Measurements from ENCODE around the gene FMC1. TPM values are rescaled to one million over a fixed set of nuclear protein-coding genes. Genes with fewer than 3 reads are reported as not detected.
"Not testable (repeated sequence)": the region's sequence is repeated elsewhere in the genome, so short reads cannot be mapped to it uniquely, and the experiment has no call there.

Gene FMC1
- polyA plus RNA-seq, 5 donors: 12.4 to 17.9 (median 16.3) TPM

- no peak for DNase-seq
Measured at GRCh38 chr7:139339025-139339424, 2.1 kb upstream of the FMC1 start.

- no peak for DNase-seq
Measured at GRCh38 chr7:139339698-139340036, 1.5 kb upstream of the FMC1 start.

DNA sequence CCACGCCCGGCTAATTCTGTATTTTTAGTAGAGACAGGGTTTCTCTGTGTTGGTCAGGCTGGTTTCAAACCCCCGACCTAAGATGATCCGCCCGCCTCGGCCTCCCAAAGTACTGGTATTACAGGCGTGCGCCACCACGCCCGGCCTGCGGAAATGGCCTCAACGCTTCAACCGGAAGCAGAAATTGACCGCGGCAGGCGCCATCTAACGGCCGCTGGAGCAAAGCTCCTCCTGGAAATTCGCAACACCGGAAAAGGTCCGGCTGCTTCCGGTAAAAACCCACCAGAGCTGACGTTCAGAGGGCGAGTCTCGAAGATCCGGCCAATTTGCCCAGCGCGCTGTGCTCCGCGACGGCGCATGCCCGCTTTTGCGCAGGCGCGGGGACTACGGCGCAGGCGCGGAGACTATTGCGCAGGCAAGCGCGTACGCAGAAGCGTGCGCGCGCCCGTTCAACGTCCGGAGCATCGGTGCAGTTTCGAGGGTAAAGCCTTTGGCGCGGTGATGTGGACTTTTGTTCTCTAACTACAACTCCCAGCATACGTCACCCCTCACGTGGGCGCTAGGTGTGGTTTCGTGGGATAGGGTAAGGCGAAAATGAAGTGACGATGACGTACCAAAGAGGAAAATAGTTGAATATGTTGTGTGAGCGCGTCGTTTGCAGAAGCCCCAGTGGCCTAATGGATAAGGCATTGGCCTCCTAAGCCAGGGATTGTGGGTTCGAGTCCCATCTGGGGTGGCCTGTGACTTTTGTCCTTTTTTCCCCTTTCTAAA, 915 bp upstream of the FMC1 start:
- DNase-seq: peak; percentile 100

- DNase-seq: no peak
Measured at GRCh38 chr7:139340808-139341057, 404 bp upstream of the FMC1 start.

- no peak for DNase-seq
Measured at GRCh38 chr7:139341776-139342226, 664 bp downstream of the FMC1 start.

GRCh38 chr7:139345042-139345441, 3.9 kb downstream of the FMC1 start:
- no peak for DNase-seq

- no peak for DNase-seq
Measured at GRCh38 chr7:139351027-139351426, 9.9 kb downstream of the FMC1 start.

DNA sequence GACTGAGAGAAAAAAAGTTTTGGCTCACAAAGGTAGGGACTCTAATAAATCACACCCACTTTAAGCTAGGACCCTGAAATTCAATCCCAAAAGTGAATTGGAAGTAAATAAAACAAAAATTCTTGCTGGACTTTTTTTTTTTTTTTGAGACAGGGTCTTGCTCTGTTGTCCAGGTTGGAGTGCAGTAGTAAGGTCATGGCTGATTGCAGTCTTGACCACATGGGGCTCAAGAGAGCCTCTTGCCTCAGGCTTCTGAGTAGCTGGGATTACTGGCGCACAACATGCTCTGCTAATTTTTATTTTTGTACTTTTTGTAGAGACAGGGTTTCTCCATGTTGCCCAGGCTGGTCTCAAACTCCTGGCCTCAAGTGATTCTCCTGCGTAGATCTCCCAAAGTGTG, 13.6 kb downstream of the FMC1 start:
- DNase-seq: no peak

- no peak for DNase-seq
Measured at GRCh38 chr7:139355320-139355719, 14.2 kb downstream of the FMC1 start.

DNA sequence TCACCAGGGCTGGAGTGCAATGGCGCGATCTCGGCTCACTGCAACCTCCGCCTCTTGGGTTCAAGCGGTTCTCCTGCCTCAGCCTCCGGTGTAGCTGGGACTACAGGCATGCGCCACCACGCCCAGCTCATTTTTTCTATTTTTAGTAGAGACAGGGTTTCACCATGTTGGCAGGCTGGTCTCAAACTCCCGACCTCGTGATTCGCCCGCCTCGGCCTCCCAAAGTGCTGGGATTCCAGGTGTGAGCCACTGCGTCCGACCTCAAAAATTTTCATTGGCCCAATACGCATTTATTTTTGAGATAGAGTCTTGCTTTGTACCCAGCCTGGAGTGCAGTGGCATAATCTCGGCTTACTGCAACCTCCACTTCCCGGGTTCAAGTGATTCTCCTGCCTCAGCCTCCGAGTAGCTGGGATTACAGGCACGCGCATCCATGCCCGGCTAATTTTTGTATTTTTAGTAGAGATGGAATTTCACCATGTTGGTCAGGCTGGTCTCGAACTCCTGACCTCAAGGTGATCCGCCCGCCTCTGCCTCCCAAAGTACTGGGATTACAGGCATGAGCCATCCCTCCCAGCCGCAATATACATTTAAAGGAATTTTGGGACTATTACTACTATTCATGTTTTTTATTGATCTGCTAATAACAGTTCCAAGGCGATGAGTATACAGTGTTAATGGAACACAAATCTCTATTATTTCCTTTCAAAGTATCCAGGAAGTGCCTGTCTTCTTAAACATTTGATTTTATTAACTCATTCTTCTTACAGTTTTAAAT, 16.8 kb downstream of the FMC1 start:
- not testable (repeated sequence) for DNase-seq

DNA sequence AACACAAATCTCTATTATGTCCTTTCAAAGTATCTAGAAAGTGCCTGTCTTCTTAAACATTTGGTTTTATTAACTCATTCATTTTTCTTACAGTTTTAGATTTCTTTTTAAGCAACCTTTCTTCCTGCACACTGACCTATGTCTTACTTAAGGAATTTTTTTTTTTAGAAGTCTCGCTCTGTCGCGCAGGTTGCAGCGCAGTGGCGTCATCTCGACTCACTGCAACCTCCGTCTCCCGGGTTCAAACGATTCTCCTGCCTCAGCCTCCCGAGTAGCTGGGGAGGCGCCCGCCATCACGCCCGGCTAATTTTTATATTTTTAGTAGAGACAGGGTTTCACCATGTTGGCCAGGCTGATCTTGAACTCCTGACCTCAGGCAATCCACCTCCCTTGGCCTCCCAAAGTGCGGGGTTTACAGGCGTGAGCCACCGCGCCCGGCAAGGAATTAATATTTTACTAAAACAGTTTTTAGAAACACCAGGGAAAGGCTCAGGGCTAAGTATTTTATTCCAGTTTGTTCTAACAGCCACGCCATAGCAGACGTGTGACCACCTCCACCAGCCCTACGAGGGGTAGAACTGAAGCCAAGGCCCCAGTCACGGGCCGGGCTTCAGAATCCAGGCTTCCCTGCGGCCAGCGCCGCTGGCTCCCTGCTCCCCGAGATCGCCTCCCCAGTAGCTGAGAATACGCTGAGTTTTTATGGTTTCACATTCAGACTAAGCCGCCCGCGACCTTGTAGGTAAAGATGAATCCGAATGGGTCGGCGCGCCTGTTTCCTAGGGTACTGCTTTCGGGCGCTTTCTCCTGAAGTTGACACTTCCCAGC, 17.6 kb downstream of the FMC1 start:
- DNase-seq: no peak

DNA sequence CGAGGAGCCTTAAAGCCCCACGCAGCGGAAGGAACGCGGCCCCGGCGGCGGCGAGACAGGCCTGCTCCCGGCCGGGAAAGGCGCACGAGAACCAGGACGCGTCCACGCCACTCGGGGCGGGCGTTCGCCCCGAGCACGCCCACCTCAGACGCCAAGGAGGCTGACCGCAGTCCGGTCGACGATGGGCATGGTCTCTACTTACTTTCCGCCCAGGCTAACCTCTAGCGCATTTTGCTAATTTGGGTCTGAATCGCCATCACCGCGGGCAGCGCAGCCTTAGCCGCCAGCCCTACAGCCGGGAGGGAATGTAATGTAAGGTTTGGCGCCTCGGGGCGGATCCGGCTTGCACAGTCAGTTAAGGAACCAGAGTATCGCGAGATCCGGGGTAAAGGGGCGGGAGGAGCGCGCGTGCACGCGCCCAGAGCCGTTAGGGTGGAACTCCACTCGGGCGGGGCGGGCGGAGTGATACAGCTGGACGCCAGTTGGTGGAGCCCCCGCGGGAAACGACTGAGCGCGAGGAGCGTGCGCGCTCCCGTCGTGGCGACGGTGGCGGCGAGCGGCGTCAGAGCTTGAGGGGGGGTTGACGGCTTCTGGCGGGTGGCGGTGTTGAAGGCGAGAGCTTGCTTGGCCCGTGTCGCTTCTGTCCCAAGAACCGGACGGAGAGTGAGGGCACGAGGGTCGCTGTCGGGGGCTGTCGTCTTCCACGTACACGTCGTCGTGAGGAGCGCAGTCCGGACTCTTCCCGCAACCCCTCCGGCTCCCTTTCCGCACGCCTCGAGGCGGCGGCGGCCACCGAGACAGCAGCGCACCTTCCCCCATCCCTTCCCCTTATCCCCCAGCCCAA, 18.5 kb downstream of the FMC1 start, which contains the start of gene LUC7L2:
LUC7L2 (plus strand) TSS at position 529 of the 844 bp plus-strand sequence. CDS start 368 bp downstream, outside the sequence.
- DNase-seq: peak; percentile 99

GRCh38 chr7:139360210-139360947, 19.2 kb downstream of the FMC1 start:
- peak; percentile 94 to 95 for DNase-seq

- no peak for DNase-seq
Measured at GRCh38 chr7:139360948-139361307, 19.8 kb downstream of the FMC1 start.

GRCh38 chr7:139361523-139361922, 20.4 kb downstream of the FMC1 start:
- DNase-seq: no peak

GRCh38 chr7:139362302-139362701, 21.2 kb downstream of the FMC1 start:
- no peak for DNase-seq

- DNase-seq: no peak
Measured at GRCh38 chr7:139362981-139363380, 21.8 kb downstream of the FMC1 start.

DNA sequence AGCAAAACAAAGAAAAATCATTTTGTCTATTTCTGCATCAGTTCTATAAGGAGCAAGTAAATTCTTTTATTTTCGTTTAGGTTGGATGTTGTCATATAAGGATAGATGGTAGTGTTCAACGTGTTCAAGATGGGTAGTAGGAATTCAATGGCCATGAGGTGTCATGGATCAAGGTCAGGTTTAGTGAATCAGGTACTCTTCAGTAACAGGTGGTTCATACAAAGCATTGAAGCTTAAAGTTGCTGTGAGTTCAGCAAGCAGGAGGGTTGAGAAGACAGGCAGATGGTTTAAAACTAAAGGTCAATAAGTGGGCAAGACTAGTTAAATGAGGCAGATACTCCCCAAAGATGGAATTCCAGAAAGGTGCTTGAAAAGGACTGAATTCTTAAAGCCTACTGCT, 24.2 kb downstream of the FMC1 start:
- DNase-seq: no peak

GRCh38 chr7:139366400-139366799, 25.3 kb downstream of the FMC1 start:
- DNase-seq: no peak

DNA sequence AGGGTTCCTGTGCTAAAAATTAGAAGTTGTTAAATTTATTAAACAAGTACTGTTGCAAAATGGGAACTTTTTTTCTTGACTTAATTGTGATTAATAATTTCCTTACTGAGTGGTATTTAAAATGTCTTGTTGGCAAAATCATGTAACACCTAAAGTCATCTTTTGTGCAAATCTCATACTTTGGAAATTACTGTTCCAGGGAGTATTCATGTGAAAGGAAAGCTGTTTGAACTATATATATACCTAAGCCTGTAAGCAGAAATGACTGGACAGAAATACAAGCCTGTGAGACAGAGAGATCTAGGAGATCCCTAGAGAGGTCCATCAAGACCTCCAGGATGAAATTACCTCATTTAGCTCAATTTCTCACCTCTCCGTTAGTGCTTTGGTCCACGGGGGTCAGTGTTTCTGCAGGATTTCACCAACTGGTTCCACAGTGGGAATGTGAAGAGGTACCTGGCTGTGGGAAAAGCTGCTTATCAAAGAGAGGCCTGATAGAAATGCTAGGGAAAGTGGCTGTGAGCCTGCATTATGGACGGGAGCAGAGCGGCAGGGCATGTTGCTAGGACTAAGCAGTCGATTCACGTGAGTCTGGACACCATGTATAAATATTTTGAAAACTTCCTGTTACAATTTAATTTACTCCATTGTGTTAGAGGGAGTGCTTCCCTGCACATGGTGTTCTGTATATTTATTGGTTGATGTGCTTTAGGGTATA, 26.5 kb downstream of the FMC1 start:
- DNase-seq: no peak

Data from right lung (tissue), 5 donors.